DMS 273 treated with DMSO at 0.1 percent for 48 hours (cell line): ENCODE data around the gene LRRC18.

Source experiments
- DNase-seq: peaks from one replicate; lab custom pipeline; 2025; lab: John Stamatoyannopoulos, UW

Gene LRRC18

DNA sequence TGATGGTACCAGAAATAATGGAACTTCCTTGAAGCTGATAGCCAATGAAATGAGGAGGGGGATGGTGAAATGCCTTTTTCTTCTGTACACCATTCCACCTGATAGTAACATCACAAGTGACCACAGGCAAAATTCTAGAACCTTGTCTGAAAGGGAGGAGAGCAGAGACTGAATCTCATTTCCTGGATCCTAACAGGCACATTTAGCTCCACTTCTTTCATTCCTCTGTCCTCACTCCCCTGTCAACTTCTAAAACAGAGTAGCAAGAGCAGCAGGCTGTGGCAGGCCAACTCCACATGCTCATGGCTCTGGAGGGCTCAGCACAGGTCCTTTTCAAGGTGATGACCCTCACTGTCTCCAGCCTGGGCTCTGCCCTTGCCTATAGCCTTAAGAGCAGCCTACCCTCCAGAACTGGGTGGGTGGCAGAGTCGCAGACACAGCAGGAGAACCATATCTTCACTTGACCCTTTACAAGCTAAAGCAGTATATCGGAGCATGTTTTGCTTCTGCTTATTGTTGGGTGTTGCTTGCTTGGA lies at the start of gene LRRC18:
Gene LRRC18 (minus strand): TSS at position 51 of the 536 bp plus-strand sequence. CDS start 25,685 bp downstream, outside the sequence.
- no peak for DNase-seq

GRCh38 chr10:48985621-48986158 lies 46.0 kb upstream of the LRRC18 start:
- no peak for DNase-seq

DNA sequence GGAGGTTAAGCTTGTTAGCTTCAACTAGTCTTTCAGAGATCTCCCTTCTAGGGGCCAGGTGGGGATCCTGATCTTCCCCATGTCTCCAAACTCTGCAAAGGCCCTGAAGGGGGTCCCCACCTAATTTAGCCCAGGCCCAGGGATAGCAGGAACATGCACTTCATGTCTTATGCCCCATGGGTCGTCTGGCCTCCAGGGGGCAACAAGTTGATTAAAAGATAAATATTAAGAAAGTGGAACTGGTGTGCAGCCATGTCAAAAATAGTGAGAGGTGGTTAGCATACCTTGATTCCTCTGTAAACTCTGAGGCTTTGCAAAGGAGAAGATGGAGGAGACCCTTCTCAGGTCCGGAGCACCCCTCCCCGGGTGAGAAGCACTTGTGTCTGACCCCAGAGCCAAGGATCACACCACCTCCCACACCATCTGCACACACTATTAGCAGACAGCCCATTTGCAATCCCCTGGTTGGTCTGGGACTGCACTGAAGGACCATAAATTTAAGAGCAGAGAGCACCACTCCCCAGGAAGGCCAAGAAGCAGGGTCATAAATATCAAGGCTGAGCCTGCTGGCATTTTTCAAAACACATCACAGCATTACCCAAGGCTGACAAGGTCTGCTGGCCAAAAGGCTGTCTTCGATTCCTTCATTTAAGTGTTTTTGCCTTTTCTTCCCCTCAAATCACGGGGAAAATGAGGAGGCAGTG lies 44.2 kb upstream of the LRRC18 start:
- no peak for DNase-seq

DNA sequence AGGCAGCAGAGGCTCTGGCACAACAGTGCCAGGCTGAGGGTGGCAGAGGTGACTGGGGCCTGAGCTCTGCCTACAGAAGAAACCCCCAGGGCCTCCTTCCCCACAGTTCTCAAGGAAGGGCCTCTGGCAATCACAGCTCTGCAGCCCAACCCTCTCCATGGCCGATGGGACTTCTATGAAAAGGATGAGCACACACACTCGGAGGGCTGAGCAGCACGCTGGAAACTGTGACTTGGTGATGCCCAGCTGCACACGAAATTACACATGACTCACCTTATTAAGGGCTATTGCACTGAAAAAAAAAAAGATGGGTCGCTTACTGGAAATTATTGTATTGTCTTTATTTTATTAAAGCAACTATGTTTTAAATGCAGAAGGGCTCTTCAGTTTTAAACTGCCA lies 42.9 kb upstream of the LRRC18 start:
- no peak for DNase-seq

DNA sequence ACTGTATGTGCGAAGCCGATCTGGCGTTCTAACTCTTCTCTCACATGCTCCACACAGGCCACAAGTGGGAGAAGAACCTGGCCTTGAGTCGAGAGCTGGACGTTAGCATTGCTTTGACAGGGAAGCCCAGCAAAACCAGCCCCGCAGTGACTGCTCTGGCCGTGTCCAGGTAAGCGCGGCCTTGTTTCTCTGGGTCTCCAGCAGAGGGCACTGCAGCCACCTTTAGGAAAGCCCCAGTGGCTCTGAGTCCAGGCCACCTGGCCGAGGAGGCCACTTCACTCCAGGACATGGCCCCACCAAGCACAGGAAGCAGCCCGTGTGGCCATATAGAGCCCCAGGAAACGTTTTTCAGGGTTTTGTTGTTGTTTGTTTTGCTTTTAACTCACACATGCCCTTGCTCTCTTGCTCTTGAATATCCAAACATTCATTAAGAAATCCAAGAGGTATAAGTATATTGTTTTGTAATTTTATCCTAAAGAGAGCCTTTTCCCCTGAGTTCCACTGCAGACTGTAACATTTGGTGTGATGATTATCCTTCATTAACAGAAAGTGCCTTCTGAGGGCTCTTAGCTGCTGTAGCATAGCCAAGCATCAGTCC lies 41.8 kb upstream of the LRRC18 start:
- peak; percentile 1 for DNase-seq

DNA sequence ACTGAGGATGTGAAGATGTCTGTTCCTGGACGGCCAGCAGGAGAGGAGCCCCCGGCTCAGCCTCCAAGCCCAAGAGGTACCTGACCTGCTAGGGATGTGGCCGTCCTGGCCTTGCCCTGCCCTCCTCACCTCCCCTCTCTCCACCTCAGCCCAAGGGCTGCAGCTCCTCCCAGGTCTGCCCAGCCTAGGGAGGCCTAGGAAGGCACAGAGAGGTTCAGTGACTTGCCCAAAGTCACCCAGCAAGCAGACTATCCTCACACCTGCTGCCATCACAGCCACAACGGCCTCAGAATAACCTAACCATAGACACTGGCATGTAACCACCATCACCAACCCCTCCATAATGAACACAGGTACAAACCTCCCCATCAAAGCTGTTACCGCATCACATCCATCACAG lies 38.7 kb upstream of the LRRC18 start:
- DNase-seq = no peak

DNA sequence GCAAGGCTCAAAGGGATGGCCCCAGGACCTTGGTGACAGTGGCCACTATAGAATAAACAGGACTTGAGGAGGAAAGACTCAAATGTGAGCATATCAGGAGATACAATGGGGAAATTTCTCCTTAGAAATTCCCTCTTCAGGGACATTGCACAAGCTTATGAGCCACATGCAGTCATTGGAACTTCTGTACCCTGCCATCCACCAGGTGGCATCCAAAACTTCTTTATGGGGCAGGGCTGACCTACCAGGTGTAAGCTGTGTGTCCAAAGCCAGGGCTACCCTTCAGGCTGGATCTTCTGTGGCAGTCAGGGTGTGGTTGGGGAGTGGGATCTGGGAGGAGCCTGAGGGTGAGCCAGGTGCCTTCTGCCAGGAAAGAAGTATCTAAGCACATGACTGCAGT lies 36.6 kb upstream of the LRRC18 start:
- no peak for DNase-seq

DNA sequence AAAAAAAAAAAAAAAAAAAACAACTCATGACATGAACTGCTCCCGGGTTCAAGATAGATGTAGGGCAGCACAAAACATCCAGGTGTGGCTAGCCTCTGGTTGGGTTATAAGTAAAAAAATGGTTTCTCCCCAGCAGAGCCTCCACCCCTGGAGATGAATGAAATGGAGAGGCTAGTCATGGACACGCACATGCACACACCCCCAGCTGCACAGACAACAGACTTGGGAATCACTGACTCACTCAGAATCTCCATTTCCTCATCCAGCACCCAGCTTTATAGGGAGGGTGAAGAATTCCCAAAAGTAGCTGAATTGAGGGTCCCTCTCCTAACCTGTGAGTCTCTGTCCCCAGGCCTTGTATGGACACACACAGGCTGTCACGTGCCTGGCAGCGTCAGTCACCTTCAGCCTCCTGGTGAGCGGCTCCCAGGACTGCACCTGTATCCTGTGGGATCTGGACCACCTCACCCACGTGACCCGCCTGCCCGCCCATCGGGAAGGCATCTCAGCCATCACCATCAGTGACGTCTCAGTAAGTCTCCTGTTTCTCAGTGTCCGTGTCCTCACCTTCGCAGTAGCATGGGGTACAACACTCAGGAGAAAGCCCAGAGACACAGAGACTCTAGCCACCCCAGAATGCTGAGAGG lies 35.0 kb upstream of the LRRC18 start:
- no peak for DNase-seq

DNA sequence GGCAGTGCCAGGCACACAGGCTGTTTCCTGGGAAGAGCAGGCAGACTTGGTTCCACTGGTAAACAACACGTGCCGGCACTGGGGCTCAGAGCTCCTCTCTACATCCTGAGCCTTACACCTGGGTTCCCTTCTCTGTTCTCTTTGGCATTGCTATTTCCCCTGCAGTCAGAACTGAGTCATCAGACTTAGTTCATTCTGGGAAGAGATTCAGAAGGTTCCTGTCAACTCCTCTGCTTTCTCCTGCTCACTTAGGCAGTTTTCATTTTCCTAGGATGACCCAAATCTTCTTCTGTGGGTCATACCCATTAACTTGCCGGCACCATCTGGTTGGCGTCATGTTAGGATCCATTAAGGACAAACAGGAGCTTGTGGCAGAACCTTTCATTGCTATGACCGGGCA lies 33.4 kb upstream of the LRRC18 start:
- DNase-seq = no peak

- no peak for DNase-seq
These were observed 31.0 kb upstream of the LRRC18 start for GRCh38 chr10:48970654-48971053.

GRCh38 chr10:48970046-48970445 lies 30.4 kb upstream of the LRRC18 start:
- DNase-seq = no peak

GRCh38 chr10:48968036-48968435 lies 28.4 kb upstream of the LRRC18 start:
- DNase-seq = no peak

DNA sequence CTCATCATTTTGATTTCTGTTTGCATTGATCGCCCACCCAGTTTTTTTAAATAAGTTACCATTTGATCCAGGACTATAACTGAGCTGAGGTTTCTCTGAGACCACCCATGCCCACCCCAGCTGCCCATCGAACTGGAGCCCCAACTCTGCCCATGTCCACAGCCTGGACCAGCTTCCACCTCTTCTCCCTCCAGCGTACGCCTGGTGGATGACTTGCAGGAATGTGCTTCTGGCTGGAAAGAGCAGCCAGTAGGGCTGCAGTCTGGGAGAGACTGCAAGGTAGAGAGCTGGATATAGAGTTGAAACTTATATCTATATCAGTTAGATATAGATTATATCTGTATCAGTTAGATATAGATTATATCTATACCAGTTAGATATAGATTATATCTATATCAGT lies 25.8 kb upstream of the LRRC18 start:
- DNase-seq = no peak

- no peak for DNase-seq
These were observed 24.4 kb upstream of the LRRC18 start for GRCh38 chr10:48964038-48964437.

DNA sequence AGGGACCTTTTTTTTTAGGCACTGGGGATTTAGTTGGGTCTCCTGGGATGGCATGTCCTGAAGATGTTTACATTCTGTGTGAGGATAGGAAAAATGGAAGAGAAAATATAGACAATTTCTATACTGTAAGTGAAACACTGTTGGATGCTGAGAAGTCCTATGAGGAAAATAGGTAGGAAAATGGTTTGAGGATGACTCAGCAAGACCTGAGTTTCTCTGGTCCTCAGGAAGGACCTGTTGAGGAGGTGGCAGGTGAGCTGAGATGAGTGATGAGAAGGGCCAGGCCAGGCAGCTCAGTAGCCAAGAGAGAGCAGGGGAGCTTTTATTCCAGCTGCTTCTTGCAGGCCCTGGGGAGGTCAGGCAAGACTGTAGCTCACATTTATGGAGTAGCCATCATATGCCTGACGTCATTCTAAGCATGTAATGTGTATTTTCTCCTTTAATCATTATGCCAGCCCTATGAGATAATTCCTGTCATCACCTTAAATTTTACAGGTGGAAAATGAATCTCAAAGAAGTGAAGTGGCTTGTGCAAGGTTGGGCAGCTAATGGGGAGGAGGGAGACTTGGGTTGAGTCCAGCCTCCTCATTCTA lies 19.1 kb upstream of the LRRC18 start:
- DNase-seq = no peak

GRCh38 chr10:48957361-48958151 lies 17.9 kb upstream of the LRRC18 start:
- DNase-seq = no peak

GRCh38 chr10:48951707-48952106 lies 12.1 kb upstream of the LRRC18 start:
- DNase-seq = no peak

- DNase-seq = no peak
These were observed 8.9 kb upstream of the LRRC18 start for GRCh38 chr10:48948470-48949037.

- no peak for DNase-seq
These were observed 8.2 kb upstream of the LRRC18 start for GRCh38 chr10:48947690-48948469.

DNA sequence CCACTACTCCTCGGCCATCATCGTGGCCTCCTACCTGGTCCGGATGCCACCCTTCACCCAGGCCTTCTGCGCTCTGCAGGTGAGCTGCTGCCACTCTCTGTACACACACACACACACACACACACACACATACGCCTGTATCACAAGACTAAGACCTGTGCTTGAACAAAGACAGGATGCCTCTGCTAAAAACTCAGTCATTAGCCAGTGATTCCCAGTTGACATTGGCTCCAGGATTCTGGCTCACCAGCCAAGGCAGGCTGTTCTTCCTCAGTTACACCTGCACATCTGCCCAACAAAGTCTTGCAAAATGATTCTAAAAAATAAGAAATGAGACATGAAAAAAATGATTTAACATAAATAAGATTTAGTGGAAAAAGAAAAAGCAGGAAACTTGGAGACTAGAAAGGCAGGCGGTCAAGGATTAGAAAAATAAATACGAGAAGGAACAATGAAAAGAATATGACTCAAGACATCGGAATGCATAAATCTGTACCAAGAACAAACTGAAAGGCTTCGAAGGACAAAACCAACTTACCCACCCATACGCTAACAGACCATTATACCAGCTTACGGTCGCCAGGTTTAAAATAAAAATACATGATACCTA lies 7.4 kb upstream of the LRRC18 start:
- no peak for DNase-seq
